Stomach (tissue), 4 donors: ENCODE measurements around the gene DENND4A.

Source experiments
- CTCF ChIP-seq, 7 experiments: fragments of 450-650 bp in 4 of 7; fragments of 200-600 bp in 3 of 7; sonication (generic) in 3 of 7; IDR thresholded peaks; one replicate each; pipeline ENCODE4 v1.5.1; 2016 to 2019; ENCODE audit warnings: antibody characterized with exemption in 7 of 7, control low read depth in 2 of 7, mild to moderate bottlenecking in 1 of 7
- POLR2A ChIP-seq, 4 donors: fragments of 450-650 bp; IDR thresholded peaks; one replicate each; pipeline ENCODE4 v1.6.1; 2016; ENCODE audit warnings: antibody characterized with exemption in 4 of 4, control low read depth in 2 of 4, mild to moderate bottlenecking in 1 of 4, moderate library complexity in 1 of 4

GRCh38 chr15:65641768-65642475 is 150.2 kb downstream of the DENND4A start:
- TF ChIP-seq CTCF (IDR thresholded peaks at IDR 0.05) (no peak), POLR2A (IDR thresholded peaks at IDR 0.05) (no peak)
